SK-N-SH (cell line): ENCODE measurements around the gene PNPLA8. TPM values are rescaled to one million over a fixed set of nuclear protein-coding genes. Genes with fewer than 3 reads are reported as not detected.

Experiments
- CTCF ChIA-PET: fragments of 300-600, 350-600 bp; formaldehyde crosslinking; extraction: SDS; loops from one replicate; lab custom pipeline; 2021; lab: Yijun Ruan, JAX
- POLR2A ChIA-PET: fragments of 350-600 bp; sonication (Branson Sonifier 250); formaldehyde crosslinking; extraction: SDS; loops from one replicate; lab custom pipeline; 2020; ENCODE audit warnings: antibody characterized with exemption, inconsistent platforms; lab: Yijun Ruan, JAX
- DNase-seq: peaks from one replicate; pipeline ENCODE4 v3.0.0; 2012
- H2AFZ ChIP-seq: fragments of 200-600 bp; sonication (generic); 2 replicates; pipeline ENCODE4 v1.8.1; 2016; ENCODE audit warnings: antibody characterized with exemption, mild to moderate bottlenecking, low read depth
- H3F3A ChIP-seq: fragments of 200-600 bp; sonication (generic); replicated peaks from 2 replicates; pipeline ENCODE3; 2016; ENCODE audit warnings: antibody characterized with exemption, mild to moderate bottlenecking; ENCODE audit not compliant: insufficient read depth
- H3K27ac ChIP-seq, 2 experiments: fragments of 200-500 bp in 1 of 2; fragments of 200-600 bp in 1 of 2; sonication (Bioruptor generic) in 1 of 2; sonication (generic), shearing (Covaris generic) in 1 of 2; 2 replicates each; pipeline versions ENCODE4 v1.5.1 to v1.6.1; 2014 to 2016; ENCODE audit warnings: low read depth in 2 of 2, inconsistent platforms in 1 of 2, low read length in 1 of 2, mild to moderate bottlenecking in 1 of 2, mixed read lengths in 1 of 2
- H3K27me3 ChIP-seq: fragments of 200-600 bp; sonication (generic), shearing (Covaris generic); 2 replicates; pipeline ENCODE4 v1.6.1; 2016; ENCODE audit warnings: mixed run types; ENCODE audit not compliant: insufficient read depth
- H3K36me3 ChIP-seq, 2 experiments: fragments of 200-500 bp in 1 of 2; fragments of 200-600 bp in 1 of 2; sonication (Bioruptor generic) in 1 of 2; sonication (generic) in 1 of 2; replicated peaks in 1 of 2; 2 replicates each; pipeline versions ENCODE3 to v1.5.1; 2014 to 2016; ENCODE audit warnings: low read length in 1 of 2, mild to moderate bottlenecking in 1 of 2; ENCODE audit not compliant: insufficient read depth in 2 of 2, control insufficient read depth in 1 of 2
- H3K4me1 ChIP-seq, 2 experiments: fragments of 200-500 bp in 1 of 2; fragments of 200-600 bp in 1 of 2; sonication (Bioruptor generic) in 1 of 2; sonication (generic), shearing (Covaris generic) in 1 of 2; 2 replicates each; pipeline versions ENCODE4 v1.5.1 to v1.6.1; 2014 to 2016; ENCODE audit warnings: low read depth in 1 of 2, low read length in 1 of 2, mixed run types in 1 of 2; ENCODE audit not compliant: insufficient read depth in 2 of 2, control insufficient read depth in 1 of 2
- H3K4me2 ChIP-seq: fragments of 200-600 bp; sonication (generic), shearing (Covaris generic); 2 replicates; pipeline ENCODE4 v1.6.1; 2017; ENCODE audit warnings: mixed run types
- H3K4me3 ChIP-seq, 2 experiments: fragments of 200-500 bp in 1 of 2; fragments of 200-600 bp in 1 of 2; sonication (Bioruptor generic) in 1 of 2; sonication (generic), shearing (Covaris generic) in 1 of 2; 2 replicates each; pipeline versions ENCODE4 v1.5.1 to v1.8.1; 2014 to 2016; ENCODE audit warnings: low read depth in 2 of 2, inconsistent platforms in 1 of 2, low read length in 1 of 2, mild to moderate bottlenecking in 1 of 2, mixed read lengths in 1 of 2, moderate library complexity in 1 of 2
- H3K79me2 ChIP-seq: fragments of 200-600 bp; sonication (generic); 2 replicates; pipeline ENCODE4 v1.8.1; 2017; ENCODE audit warnings: mild to moderate bottlenecking; ENCODE audit not compliant: insufficient read depth
- H3K9ac ChIP-seq: fragments of 200-600 bp; sonication (generic); 2 replicates; pipeline ENCODE4 v1.6.1; 2017; ENCODE audit warnings: mixed run types
- H3K9me2 ChIP-seq: fragments of 200-600 bp; sonication (generic); 2 replicates; pipeline ENCODE4 v1.6.1; 2017; ENCODE audit warnings: mixed run types
- H3K9me3 ChIP-seq: fragments of 200-600 bp; sonication (generic); 2 replicates; pipeline ENCODE4 v1.6.1; 2017; ENCODE audit warnings: mixed run types, mild to moderate bottlenecking, moderate library complexity
- H4K20me1 ChIP-seq: fragments of 200-600 bp; sonication (generic); 2 replicates; pipeline ENCODE4 v1.6.1; 2017; ENCODE audit warnings: mild to moderate bottlenecking, mixed run types; ENCODE audit not compliant: insufficient read depth
- ELF1 ChIP-seq: IDR thresholded peaks from 2 replicates; pipeline ENCODE4 v1.4.0; 2012
- EP300 ChIP-seq, 2 experiments: IDR thresholded peaks; 2 replicates each; pipeline versions ENCODE4 v1.4.0 to v1.6.1; 2012; ENCODE audit warnings: borderline replicate concordance in 1 of 2, low read depth in 1 of 2, low read length in 1 of 2
- FOXM1 ChIP-seq: IDR thresholded peaks from 2 replicates; pipeline ENCODE4 v1.4.0; 2012; ENCODE audit warnings: low read depth, mild to moderate bottlenecking
- JUND ChIP-seq: IDR thresholded peaks from 2 replicates; pipeline ENCODE4 v1.4.0; 2012
- POLR2AphosphoS5 ChIP-seq: IDR thresholded peaks from 2 replicates; pipeline ENCODE4 v1.6.1; 2012; ENCODE audit warnings: low read depth, low read length
- RAD21 ChIP-seq: IDR thresholded peaks from 2 replicates; pipeline ENCODE4 v1.6.1; 2012; ENCODE audit warnings: mild to moderate bottlenecking, low read length
- RXRA ChIP-seq: IDR thresholded peaks from 2 replicates; pipeline ENCODE4 v1.4.0; 2012; ENCODE audit warnings: low read depth, mild to moderate bottlenecking, borderline replicate concordance
- SMC3 ChIP-seq: IDR thresholded peaks from 2 replicates; pipeline ENCODE4 v1.6.1; 2012; ENCODE audit warnings: low read depth, low read length, improper control_type of control experiment
- TEAD4 ChIP-seq: IDR thresholded peaks from 2 replicates; pipeline ENCODE4 v1.4.0; 2012; ENCODE audit warnings: mild to moderate bottlenecking, borderline replicate concordance; ENCODE audit not compliant: insufficient read depth
- WGBS: methylation state at CpG from one replicate; pipeline ENCODE4 v1.1.6; 2017; ENCODE audit warnings: low lambda C conversion rate; 5-methylcytosine and 5-hydroxymethylcytosine counted together
- polyA plus RNA-seq, 3 experiments: library from polyadenylated mRNA; depleted of rRNA; stranded (reverse); fragments of >200 nt; gene quantifications; 2 replicates each; pipeline ENCODE4 v1.2.3, GENCODE V29; 2012
- TF ChIP-seq, protein P1 (sequence below): IDR thresholded peaks from 2 replicates; pipeline ENCODE4 v1.6.1; 2012; ENCODE audit warnings: mild to moderate bottlenecking, low read depth, low read length, moderate library complexity
- TF ChIP-seq, protein P2 (sequence below): fragments of 150-350 bp; IDR thresholded peaks from 2 replicates; pipeline ENCODE4 v1.6.1; 2016; ENCODE audit warnings: mild to moderate bottlenecking, low read depth, low read length
- TF ChIP-seq, protein P3 (sequence below): IDR thresholded peaks from 2 replicates; pipeline ENCODE4 v1.4.0; 2012; ENCODE audit warnings: low read depth
- TF ChIP-seq, protein P4 (sequence below): IDR thresholded peaks from 2 replicates; pipeline ENCODE4 v1.4.0; 2012; ENCODE audit warnings: low read depth, borderline replicate concordance

PNPLA8 gene
- polyA plus RNA-seq, 1 of the 3 experiments (the other 2 are of a cell fraction): 7.2 TPM

- 77% methylated on average over 4 of the region's 4 CpGs for WGBS
- peaks cover 50% of the 10 kb centered on the region for H3K27me3 ChIP-seq
- no peak overlapping the region for H3K4me3 ChIP-seq
- no peak overlapping the region for H3K9ac ChIP-seq
- H3F3A ChIP-seq: no peaks in the 10 kb centered on the region
- no peaks in the 10 kb centered on the region for H3K79me2 ChIP-seq
- no peaks in the 10 kb centered on the region for H3K36me3 ChIP-seq
- peaks cover 0 to 10% of the 10 kb centered on the region in 2 experiments; a peak in 2 of 4 replicates for H3K4me1 ChIP-seq
- no peaks in the 10 kb centered on the region for H3K9me2 ChIP-seq
- no peak for DNase-seq
- POLR2A ChIA-PET: interaction anchor here (1.3 kb wide), 1 partner anchor 12 kb away, joined by 4 read pairs; no protein-coding TSS in a partner anchor
- TF ChIP-seq, protein P1, sequence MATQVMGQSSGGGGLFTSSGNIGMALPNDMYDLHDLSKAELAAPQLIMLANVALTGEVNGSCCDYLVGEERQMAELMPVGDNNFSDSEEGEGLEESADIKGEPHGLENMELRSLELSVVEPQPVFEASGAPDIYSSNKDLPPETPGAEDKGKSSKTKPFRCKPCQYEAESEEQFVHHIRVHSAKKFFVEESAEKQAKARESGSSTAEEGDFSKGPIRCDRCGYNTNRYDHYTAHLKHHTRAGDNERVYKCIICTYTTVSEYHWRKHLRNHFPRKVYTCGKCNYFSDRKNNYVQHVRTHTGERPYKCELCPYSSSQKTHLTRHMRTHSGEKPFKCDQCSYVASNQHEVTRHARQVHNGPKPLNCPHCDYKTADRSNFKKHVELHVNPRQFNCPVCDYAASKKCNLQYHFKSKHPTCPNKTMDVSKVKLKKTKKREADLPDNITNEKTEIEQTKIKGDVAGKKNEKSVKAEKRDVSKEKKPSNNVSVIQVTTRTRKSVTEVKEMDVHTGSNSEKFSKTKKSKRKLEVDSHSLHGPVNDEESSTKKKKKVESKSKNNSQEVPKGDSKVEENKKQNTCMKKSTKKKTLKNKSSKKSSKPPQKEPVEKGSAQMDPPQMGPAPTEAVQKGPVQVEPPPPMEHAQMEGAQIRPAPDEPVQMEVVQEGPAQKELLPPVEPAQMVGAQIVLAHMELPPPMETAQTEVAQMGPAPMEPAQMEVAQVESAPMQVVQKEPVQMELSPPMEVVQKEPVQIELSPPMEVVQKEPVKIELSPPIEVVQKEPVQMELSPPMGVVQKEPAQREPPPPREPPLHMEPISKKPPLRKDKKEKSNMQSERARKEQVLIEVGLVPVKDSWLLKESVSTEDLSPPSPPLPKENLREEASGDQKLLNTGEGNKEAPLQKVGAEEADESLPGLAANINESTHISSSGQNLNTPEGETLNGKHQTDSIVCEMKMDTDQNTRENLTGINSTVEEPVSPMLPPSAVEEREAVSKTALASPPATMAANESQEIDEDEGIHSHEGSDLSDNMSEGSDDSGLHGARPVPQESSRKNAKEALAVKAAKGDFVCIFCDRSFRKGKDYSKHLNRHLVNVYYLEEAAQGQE: no peak
- TF ChIP-seq SMC3 (no peak), ELF1 (no peak), JUND (no peak), POLR2AphosphoS5 (no peak), RXRA (no peak), FOXM1 (no peak), TEAD4 (no peak), EP300 (IDR thresholded peaks at IDR 0.05; ENCODE audit: borderline replicate concordance in 1 of 2, low read depth in 1 of 2, low read length in 1 of 2) (no peak), RAD21 (no peak)
- TF ChIP-seq, protein P2, sequence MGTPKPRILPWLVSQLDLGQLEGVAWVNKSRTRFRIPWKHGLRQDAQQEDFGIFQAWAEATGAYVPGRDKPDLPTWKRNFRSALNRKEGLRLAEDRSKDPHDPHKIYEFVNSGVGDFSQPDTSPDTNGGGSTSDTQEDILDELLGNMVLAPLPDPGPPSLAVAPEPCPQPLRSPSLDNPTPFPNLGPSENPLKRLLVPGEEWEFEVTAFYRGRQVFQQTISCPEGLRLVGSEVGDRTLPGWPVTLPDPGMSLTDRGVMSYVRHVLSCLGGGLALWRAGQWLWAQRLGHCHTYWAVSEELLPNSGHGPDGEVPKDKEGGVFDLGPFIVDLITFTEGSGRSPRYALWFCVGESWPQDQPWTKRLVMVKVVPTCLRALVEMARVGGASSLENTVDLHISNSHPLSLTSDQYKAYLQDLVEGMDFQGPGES: no peak
- TF ChIP-seq, protein P3, sequence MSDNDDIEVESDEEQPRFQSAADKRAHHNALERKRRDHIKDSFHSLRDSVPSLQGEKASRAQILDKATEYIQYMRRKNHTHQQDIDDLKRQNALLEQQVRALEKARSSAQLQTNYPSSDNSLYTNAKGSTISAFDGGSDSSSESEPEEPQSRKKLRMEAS: no peak
- TF ChIP-seq, protein P4, sequence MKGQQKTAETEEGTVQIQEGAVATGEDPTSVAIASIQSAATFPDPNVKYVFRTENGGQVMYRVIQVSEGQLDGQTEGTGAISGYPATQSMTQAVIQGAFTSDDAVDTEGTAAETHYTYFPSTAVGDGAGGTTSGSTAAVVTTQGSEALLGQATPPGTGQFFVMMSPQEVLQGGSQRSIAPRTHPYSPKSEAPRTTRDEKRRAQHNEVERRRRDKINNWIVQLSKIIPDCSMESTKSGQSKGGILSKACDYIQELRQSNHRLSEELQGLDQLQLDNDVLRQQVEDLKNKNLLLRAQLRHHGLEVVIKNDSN: no peak
- TF ChIP-seq, all 33 proteins: peak for 0
- no peak overlapping the region for H3K4me2 ChIP-seq
- CTCF ChIA-PET: interaction anchor here (0.8 to 5.6 kb wide), 40 partner anchors 8 to 318 kb away, joined by 3 to 53 read pairs (median 6); no protein-coding TSS in a partner anchor
- no peak overlapping the region for H2AFZ ChIP-seq
- 0 out of 4 replicates have a peak overlapping the region, but pooled peaks of 1 of the 2 experiments have one; percentile 43 for H3K27ac ChIP-seq
- no peaks in the 10 kb centered on the region for H4K20me1 ChIP-seq
- H3K9me3 ChIP-seq: no peaks in the 10 kb centered on the region
Observed at GRCh38 chr7:108453320-108453719, 72.6 kb downstream of the PNPLA8 start.
